ENCODE results near the gene COL5A2. TPM values are rescaled to one million over a fixed set of nuclear protein-coding genes. Genes with fewer than 3 reads are reported as not detected.

COL5A2 gene
- total RNA-seq = 100 to 1,000 TPM in 1 of 2 donors, 10 to 100 TPM in 1; 99.4 to 135 TPM

GRCh38 chr2:189179570-189179950 lies at the start of gene COL5A2:
TSS of gene COL5A2 (minus strand) at chr2:189179761. CDS start at chr2:189179604, 157 bp downstream.
- Histone ChIP-seq H3K27me3 (replicated peaks; ENCODE audit: insufficient read depth) (no peaks in the 10 kb centered on the region), H3K4me1 (ENCODE audit: control insufficient read depth in 1 of 2, low read depth in 2 of 2) (peaks cover 0 to 14% of the 10 kb centered on the region in 2 donors), H3K4me3 (peak within 1 kb of the TSS; percentile 84), H3K36me3 (no peaks in the 10 kb centered on the region), H3K27ac (peak within 1 kb of the TSS; percentile 75 to 88), H3K9me3 (no peaks in the 10 kb centered on the region)
- DNase-seq (ENCODE audit: low spot score) = peak; percentile 4
- no peak for TF ChIP-seq CTCF (IDR thresholded peaks at IDR 0.05)
- ATAC-seq (ENCODE audit: insufficient number of reproducible peaks, low FRiP score, low read depth) = peak; percentile 69

GRCh38 chr2:189226017-189226416 lies 46.5 kb upstream of the COL5A2 start:
- H3K9me3 ChIP-seq = no peaks in the 10 kb centered on the region
- H3K27ac ChIP-seq = no peak overlapping the region
- peaks cover 13 to 15% of the 10 kb centered on the region in 2 donors for H3K4me1 ChIP-seq (ENCODE audit: control insufficient read depth in 1 of 2, low read depth in 2 of 2)
- H3K4me3 ChIP-seq = no peak overlapping the region
- H3K36me3 ChIP-seq = no peaks in the 10 kb centered on the region
- DNase-seq (ENCODE audit: low spot score) (no peak), ATAC-seq (ENCODE audit: insufficient number of reproducible peaks, low FRiP score, low read depth) (no peak)
- TF ChIP-seq CTCF (IDR thresholded peaks at IDR 0.05) = no peak
- H3K27me3 ChIP-seq (replicated peaks; ENCODE audit: insufficient read depth) = no peaks in the 10 kb centered on the region

GRCh38 chr2:189225032-189225431 lies 45.5 kb upstream of the COL5A2 start:
- no peak overlapping the region for H3K4me3 ChIP-seq
- ATAC-seq (ENCODE audit: insufficient number of reproducible peaks, low FRiP score, low read depth) (no peak), DNase-seq (ENCODE audit: low spot score) (no peak)
- H3K4me1 ChIP-seq (ENCODE audit: control insufficient read depth in 1 of 2, low read depth in 2 of 2) = peaks cover 13 to 15% of the 10 kb centered on the region in 2 donors
- H3K27me3 ChIP-seq (replicated peaks; ENCODE audit: insufficient read depth) = no peaks in the 10 kb centered on the region
- H3K27ac ChIP-seq = no peak overlapping the region
- H3K9me3 ChIP-seq = no peaks in the 10 kb centered on the region
- no peak for TF ChIP-seq CTCF (IDR thresholded peaks at IDR 0.05)
- no peaks in the 10 kb centered on the region for H3K36me3 ChIP-seq

- H3K27me3 ChIP-seq (replicated peaks; ENCODE audit: insufficient read depth) = no peaks in the 10 kb centered on the region
- no peak for ATAC-seq (ENCODE audit: insufficient number of reproducible peaks, low FRiP score, low read depth)
- H3K27ac ChIP-seq = peak overlapping the region; percentile 10 to 47
- DNase-seq (ENCODE audit: low spot score) = no peak
- no peaks in the 10 kb centered on the region for H3K36me3 ChIP-seq
- no peak for TF ChIP-seq CTCF (IDR thresholded peaks at IDR 0.05)
- H3K9me3 ChIP-seq = no peaks in the 10 kb centered on the region
- peaks cover 14 to 15% of the 10 kb centered on the region in 2 donors for H3K4me1 ChIP-seq (ENCODE audit: control insufficient read depth in 1 of 2, low read depth in 2 of 2)
- peak overlapping the region; percentile 28 for H3K4me3 ChIP-seq
Measured at GRCh38 chr2:189222468-189223105, 43.0 kb upstream of the COL5A2 start.

GRCh38 chr2:189221811-189222467 lies 42.4 kb upstream of the COL5A2 start:
- ATAC-seq (ENCODE audit: insufficient number of reproducible peaks, low FRiP score, low read depth) (no peak), DNase-seq (ENCODE audit: low spot score) (no peak)
- Histone ChIP-seq H3K4me3 (no peak overlapping the region), H3K9me3 (no peaks in the 10 kb centered on the region), H3K27ac (peak overlapping the region; percentile 10 to 47), H3K27me3 (replicated peaks; ENCODE audit: insufficient read depth) (no peaks in the 10 kb centered on the region), H3K4me1 (ENCODE audit: control insufficient read depth in 1 of 2, low read depth in 2 of 2) (peaks cover 15 to 17% of the 10 kb centered on the region in 2 donors), H3K36me3 (no peaks in the 10 kb centered on the region)
- no peak for TF ChIP-seq CTCF (IDR thresholded peaks at IDR 0.05)
